HG03520 (cell line): ENCODE results near the gene CBFA2T3.

Source experiments
- ATAC-seq: cut with Tn5 transposase; IDR thresholded peaks from one replicate; pipeline ENCODE4 v1.9.1; 2021; ENCODE audit warnings: mild to moderate bottlenecking, moderate library complexity; ENCODE audit not compliant: unreplicated experiment

Gene CBFA2T3

DNA sequence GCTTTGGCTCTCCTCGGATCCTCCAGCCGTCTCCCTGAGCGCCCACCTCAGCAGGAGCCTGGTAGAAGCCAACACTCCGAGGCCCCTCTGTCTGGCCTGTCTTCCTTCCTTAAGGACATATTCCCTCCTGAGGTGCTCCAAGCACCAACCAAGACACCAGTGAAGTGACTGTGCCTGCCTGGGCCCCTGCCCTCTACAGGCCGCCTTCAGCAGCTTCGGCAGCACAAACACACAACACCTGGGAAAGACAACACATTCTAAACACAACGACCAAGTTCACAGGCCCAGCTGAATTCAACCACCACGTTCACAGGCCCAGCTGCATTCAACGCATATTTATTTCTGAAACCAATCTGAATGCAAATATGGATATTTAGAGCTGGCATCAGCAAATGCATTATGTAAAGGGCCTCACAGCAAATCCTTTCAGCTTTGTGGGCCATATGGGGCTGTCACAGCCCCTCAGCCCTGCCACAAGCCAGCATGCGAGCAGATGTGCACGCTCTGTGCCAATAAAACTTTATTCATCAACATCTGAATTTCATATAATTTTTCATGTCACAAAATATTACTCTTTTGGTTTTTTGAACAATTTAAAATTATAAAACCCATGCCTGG is 132.5 kb downstream of the CBFA2T3 start:
- ATAC-seq = no peak

DNA sequence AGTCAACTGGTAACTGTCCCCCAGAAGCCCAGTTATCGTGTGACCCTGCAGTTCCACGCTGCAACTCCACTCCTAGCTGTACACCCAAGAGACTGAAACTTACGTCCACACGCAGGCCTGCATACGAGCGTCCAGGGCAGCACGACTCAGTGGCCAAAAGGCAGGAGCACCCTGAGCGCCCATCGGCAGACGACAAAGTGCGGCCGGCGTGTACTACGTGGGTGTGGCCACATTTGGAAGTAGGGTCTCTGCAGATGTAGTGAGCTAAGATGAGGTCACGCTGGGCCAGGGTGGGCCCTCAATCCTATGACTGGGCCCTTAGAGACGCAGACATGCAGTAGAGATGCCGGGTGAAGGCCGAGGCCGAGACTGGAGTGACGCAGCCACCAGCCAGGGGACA is 133.8 kb downstream of the CBFA2T3 start:
- ATAC-seq = no peak

GRCh38 chr16:88842806-88843205 is 134.2 kb downstream of the CBFA2T3 start:
- no peak for ATAC-seq

DNA sequence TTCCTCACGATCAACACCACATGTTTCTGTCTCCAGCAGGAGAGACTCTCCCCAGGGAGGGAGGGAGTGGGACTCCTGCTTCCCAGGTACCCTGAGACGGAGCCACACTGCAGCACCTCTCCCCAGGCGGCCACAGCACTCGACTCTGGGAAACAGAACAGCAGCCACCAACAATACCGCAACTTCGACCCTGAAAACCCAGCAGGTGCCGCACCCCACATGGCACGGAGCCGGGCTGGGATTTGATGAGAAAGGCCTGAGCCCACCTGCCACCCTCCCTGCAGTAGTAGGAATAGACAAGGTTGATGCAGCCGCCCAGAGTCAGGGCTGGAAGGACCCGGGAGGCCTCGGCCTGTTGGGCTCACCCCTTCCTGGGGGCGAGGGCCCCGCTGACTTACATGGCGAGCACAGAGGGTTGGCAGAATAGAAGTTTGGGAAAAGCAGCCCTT is 134.7 kb downstream of the CBFA2T3 start:
- ATAC-seq = no peak

GRCh38 chr16:88841521-88842307 is 135.3 kb downstream of the CBFA2T3 start:
- no peak for ATAC-seq

GRCh38 chr16:88840600-88841215 is 136.3 kb downstream of the CBFA2T3 start:
- ATAC-seq = no peak

DNA sequence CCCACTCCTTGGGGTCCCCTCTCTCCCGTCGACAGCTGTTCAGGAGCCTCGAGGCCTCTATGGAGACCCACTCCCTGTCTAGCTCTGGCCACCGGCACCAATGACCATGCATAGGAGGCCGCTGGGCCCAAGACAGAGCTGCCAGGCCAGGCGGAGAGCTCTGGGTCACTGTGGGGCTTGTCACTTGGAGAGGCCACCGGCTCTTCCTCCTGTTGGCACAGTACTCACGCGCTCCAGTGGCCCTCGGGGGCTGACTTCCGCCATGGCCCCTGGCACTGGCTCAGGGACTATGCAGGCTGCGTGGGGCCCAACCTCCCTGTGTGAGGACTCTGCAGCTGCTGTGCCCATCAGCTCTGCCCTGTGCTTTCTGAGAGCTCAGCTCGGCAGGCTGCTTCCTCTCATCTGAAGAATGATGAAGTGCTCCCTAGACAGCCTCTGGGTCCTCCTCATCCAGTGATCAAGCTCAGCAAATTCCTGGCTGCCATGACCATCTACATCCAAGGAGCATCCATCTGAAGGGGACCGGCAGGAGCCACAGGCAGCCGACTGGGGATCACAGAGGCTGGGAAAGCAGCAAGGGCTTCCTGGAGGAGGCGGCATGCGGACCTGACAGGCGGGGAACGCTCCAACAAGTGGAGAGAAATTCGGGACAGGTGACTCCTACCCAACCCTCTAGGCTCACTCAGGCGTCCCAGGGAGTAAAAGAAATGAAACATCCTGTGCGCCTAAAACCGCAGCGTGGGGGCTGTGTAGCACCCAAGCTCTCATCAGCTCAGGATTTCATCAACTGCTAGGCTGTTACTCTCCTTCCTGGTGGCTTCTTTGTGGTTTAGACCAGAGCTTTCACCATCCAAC is 137.0 kb downstream of the CBFA2T3 start:
- ATAC-seq = no peak

DNA sequence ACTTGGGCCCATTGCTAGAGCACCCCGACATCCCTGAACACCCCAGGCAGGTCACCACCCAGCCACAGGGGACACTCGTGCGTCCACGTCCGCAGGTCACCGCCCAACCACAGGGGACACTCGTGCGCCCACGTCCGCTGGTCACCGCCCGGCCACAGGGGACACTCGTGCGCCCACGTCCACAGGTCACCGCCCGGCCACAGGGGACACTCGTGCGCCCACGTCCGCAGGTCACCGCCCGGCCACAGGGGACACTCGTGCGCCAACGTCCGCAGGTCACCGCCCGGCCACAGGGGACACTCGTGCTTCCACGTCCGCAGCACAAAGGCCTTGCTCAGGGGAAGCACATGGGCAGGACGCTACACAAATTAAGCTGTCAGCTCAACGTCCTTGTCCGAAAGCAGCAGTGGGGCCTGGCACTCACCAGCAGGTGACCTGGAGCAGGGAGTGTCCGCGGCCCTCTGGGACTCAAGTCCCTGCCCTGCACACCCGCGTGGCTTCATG is 137.9 kb downstream of the CBFA2T3 start:
- ATAC-seq = no peak

DNA sequence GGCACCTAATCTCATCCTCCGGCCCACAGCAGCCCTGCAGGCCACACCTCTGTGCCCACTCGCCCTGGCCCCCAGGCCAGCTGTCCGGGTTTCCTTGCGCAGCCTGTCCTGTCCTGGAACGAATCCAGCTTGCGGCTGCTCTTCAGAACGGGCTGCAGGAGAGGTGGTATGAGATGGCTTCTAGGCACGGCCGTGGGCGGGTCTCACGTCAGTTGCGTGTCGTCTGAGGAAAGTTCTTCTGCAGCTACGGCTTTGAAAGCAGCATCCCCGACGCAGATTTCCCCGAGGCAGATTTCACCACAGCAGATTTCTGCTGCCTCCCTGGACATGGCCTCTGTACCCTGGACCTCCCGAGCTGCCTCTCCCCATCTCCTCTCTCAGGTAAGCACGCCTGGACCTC is 138.4 kb downstream of the CBFA2T3 start:
- ATAC-seq = no peak

DNA sequence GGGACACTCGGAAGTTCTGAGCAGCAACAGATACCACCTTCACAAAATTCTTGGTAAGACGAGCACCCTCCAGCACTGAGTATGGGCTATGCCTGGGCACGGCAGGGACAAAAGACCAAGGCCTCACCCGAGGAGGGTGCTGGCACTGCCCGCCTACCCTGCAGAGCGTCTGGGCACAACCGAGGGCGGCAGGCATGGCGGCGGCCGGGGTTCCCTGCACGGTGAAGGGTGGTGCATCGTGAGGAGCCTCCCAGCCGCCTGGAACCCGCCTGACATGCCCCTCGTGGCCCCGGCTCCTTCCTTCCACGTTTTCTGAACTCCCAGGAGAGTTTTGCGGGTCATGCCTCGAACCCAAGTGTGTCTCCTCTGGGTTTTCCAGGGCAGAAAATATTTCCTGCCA is 139.2 kb downstream of the CBFA2T3 start:
- ATAC-seq = no peak

DNA sequence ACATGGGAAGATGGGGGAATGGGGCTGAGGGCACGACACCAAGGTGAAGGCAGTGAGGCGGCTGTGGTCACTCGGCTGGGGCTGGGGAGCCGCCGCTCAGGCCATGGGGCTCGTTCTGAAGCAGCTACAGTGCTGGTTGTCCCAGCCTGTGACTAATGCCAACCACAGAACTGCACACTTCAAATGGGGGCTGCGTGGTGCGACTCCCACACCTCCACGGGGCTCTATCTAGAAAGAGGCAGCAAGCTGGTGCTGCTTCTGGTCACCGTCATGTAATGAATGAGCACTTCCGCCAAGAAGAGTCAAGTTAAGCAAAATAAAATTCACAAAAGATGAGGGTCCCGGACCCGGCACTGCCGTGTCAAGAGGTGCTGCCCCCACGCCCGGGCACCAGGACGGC is 140.2 kb downstream of the CBFA2T3 start:
- ATAC-seq = no peak

DNA sequence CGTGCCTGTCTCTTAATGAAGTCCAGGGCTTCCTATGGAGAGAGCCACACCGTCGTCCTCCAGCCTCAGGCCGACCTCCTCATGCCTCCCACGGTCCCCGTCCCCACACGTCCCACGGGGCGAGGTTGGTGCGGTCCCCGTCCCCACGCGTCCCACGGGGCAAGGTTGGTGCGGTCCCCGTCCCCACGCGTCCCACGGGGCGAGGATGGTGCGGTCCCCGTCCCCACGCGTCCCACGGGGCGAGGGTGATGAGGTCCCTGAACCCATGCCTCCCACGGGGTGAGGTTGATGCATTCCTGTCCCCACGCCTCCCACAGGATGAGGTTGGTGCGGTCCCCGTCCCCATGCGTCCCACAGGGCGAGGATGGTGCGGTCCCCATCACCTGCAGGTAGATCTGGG is 141.2 kb downstream of the CBFA2T3 start:
- no peak for ATAC-seq

DNA sequence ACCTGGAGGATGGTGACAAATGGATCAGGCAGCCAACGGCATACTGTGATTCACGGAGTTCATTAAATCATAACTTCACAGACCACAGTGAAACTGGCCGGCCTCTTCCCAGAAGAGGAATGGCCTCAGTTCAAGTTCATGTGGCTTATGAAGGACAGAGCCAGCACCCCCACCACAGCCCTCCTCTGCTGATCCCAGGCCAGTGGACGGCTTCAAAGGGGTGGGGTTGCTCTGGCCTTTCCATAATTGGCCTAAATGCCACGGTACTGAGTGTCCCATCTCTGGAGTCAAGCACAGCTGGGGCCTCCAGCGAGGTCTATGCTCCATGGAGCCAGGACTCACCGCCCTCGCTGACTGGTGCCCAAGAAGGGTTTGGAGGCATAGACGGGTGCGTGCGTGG is 141.6 kb downstream of the CBFA2T3 start:
- ATAC-seq = no peak

- ATAC-seq = no peak
Measured at GRCh38 chr16:88834670-88835069, 142.3 kb downstream of the CBFA2T3 start.

- no peak for ATAC-seq
Measured at GRCh38 chr16:88833086-88833485, 143.9 kb downstream of the CBFA2T3 start.

GRCh38 chr16:88831838-88832237 is 145.2 kb downstream of the CBFA2T3 start:
- ATAC-seq = no peak

GRCh38 chr16:88830783-88831182 is 146.2 kb downstream of the CBFA2T3 start:
- ATAC-seq = no peak

GRCh38 chr16:88830258-88830657 is 146.7 kb downstream of the CBFA2T3 start:
- no peak for ATAC-seq

- ATAC-seq = no peak
Measured at GRCh38 chr16:88828711-88829110, 148.3 kb downstream of the CBFA2T3 start.

DNA sequence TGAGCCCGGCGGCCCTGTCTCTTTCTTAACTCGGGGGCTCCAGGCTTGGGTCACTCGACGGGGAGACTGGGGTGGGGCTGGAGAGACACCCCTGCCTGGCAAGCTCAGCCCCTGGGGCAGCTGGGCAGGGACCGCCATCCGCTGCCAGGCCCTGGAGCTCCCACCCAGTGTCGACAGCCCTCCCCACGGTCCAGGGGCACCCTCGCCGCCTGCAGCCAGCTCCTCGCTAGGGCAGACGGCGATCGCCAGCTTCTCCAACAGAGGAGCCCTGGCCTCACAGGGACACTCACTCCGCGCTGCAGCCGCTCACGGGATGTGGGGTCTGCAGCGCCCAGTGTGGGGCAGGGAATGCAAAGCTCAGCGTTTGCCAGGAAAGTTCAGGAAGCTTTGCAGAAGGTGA is 149.3 kb downstream of the CBFA2T3 start:
- ATAC-seq = no peak
